Measurements from ENCODE around the gene ADRM1. TPM values are rescaled to one million over a fixed set of nuclear protein-coding genes. Genes with fewer than 3 reads are reported as not detected.

Gene ADRM1
- total and polyA plus RNA-seq, 5 donors from 2014 or later, result 67.9 to 117 (median 101) TPM

DNA sequence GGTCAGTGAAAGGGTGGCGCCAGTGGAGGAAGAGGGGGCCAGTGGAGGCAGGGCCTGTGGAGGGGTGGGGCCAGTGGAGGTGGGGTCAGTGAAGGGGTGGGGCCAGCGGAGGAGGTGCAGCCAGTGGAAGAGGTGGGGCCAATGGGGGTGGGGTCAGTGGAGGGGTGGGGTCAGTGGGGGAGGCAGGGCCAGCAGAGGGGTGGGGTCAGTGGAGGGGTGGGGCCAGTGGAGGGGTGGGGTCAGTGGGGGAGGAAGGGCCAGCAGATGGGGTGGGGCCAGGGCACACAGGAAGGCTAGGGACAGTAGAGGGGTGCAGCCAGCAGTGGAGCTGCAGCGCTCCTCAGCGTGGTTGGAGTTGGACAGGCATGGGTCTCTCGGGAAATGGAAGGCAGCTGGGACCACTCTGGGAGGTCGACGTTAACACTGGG is 18.7 kb downstream of the ADRM1 start:
- H3K9me3 ChIP-seq (ENCODE audit: control insufficient read depth in 2 of 2, low read length in 2 of 2), result no peaks in the 10 kb centered on the region
- Mint-ChIP-seq H3K27ac (no peak overlapping the region), H3K36me3 (no peaks in the 10 kb centered on the region), H3K27me3 (peaks cover 4% of the 10 kb centered on the region), H3K9me3 (no peaks in the 10 kb centered on the region), H3K4me3 (no peak overlapping the region), H3K4me1 (no peaks in the 10 kb centered on the region)
- H3K27me3 ChIP-seq (ENCODE audit: control insufficient read depth, insufficient read depth, low read length), result no peaks in the 10 kb centered on the region
- no peak for DNase-seq
- H3K36me3 ChIP-seq (ENCODE audit: control insufficient read depth, insufficient read depth, low read length), result no peaks in the 10 kb centered on the region
- no peak for ATAC-seq (ENCODE audit: low read depth in 2 of 2)
- H3K4me3 ChIP-seq (ENCODE audit: low read depth, low read length), result no peak overlapping the region
- H3K4me1 ChIP-seq (ENCODE audit: control insufficient read depth, insufficient read depth, low read length, poor library complexity, severe bottlenecking), result no peaks in the 10 kb centered on the region
- H3K27ac ChIP-seq (ENCODE audit: insufficient read depth, low read length, poor library complexity, severe bottlenecking), result no peak overlapping the region

- Histone ChIP-seq H3K4me3 (ENCODE audit: low read depth, low read length) (no peak overlapping the region), H3K4me1 (ENCODE audit: control insufficient read depth, insufficient read depth, low read length, poor library complexity, severe bottlenecking) (no peaks in the 10 kb centered on the region), H3K27me3 (ENCODE audit: control insufficient read depth, insufficient read depth, low read length) (no peaks in the 10 kb centered on the region), H3K36me3 (ENCODE audit: control insufficient read depth, insufficient read depth, low read length) (no peaks in the 10 kb centered on the region), H3K9me3 (ENCODE audit: control insufficient read depth in 2 of 2, low read length in 2 of 2) (no peaks in the 10 kb centered on the region), H3K27ac (ENCODE audit: insufficient read depth, low read length, poor library complexity, severe bottlenecking) (no peak overlapping the region)
- Mint-ChIP-seq H3K9me3 (no peaks in the 10 kb centered on the region), H3K36me3 (no peaks in the 10 kb centered on the region), H3K4me1 (no peaks in the 10 kb centered on the region), H3K27me3 (peaks cover 4% of the 10 kb centered on the region), H3K4me3 (no peak overlapping the region), H3K27ac (no peak overlapping the region)
- no peak for DNase-seq
- ATAC-seq (ENCODE audit: low read depth in 2 of 2), result no peak
These were observed 19.2 kb downstream of the ADRM1 start for GRCh38 chr20:62321975-62322374.

GRCh38 chr20:62322492-62323041 is 19.8 kb downstream of the ADRM1 start:
- H3K4me1 ChIP-seq (ENCODE audit: control insufficient read depth, insufficient read depth, low read length, poor library complexity, severe bottlenecking), result no peaks in the 10 kb centered on the region
- H3K36me3 ChIP-seq (ENCODE audit: control insufficient read depth, insufficient read depth, low read length), result no peaks in the 10 kb centered on the region
- H3K27ac Mint-ChIP-seq, result no peak overlapping the region
- no peaks in the 10 kb centered on the region for H3K36me3 Mint-ChIP-seq
- no peak overlapping the region for H3K4me3 ChIP-seq (ENCODE audit: low read depth, low read length)
- H3K9me3 Mint-ChIP-seq, result no peaks in the 10 kb centered on the region
- no peaks in the 10 kb centered on the region for H3K27me3 ChIP-seq (ENCODE audit: control insufficient read depth, insufficient read depth, low read length)
- no peaks in the 10 kb centered on the region for H3K4me1 Mint-ChIP-seq
- DNase-seq, result no peak
- ATAC-seq (ENCODE audit: low read depth in 2 of 2), result no peak
- H3K27ac ChIP-seq (ENCODE audit: insufficient read depth, low read length, poor library complexity, severe bottlenecking), result no peak overlapping the region
- H3K9me3 ChIP-seq (ENCODE audit: control insufficient read depth in 2 of 2, low read length in 2 of 2), result no peaks in the 10 kb centered on the region
- peaks cover 4% of the 10 kb centered on the region for H3K27me3 Mint-ChIP-seq
- no peak overlapping the region for H3K4me3 Mint-ChIP-seq

- no peak for DNase-seq
- Mint-ChIP-seq H3K27me3 (peaks cover 4% of the 10 kb centered on the region), H3K4me3 (no peak overlapping the region), H3K9me3 (no peaks in the 10 kb centered on the region), H3K36me3 (no peaks in the 10 kb centered on the region), H3K4me1 (no peaks in the 10 kb centered on the region), H3K27ac (no peak overlapping the region)
- Histone ChIP-seq H3K27ac (ENCODE audit: insufficient read depth, low read length, poor library complexity, severe bottlenecking) (no peak overlapping the region), H3K4me3 (ENCODE audit: low read depth, low read length) (no peak overlapping the region), H3K4me1 (ENCODE audit: control insufficient read depth, insufficient read depth, low read length, poor library complexity, severe bottlenecking) (no peaks in the 10 kb centered on the region), H3K36me3 (ENCODE audit: control insufficient read depth, insufficient read depth, low read length) (no peaks in the 10 kb centered on the region), H3K27me3 (ENCODE audit: control insufficient read depth, insufficient read depth, low read length) (no peaks in the 10 kb centered on the region), H3K9me3 (ENCODE audit: control insufficient read depth in 2 of 2, low read length in 2 of 2) (no peaks in the 10 kb centered on the region)
- no peak for ATAC-seq (ENCODE audit: low read depth in 2 of 2)
These were observed 20.6 kb downstream of the ADRM1 start for GRCh38 chr20:62323146-62323979.

- Mint-ChIP-seq H3K4me3 (no peak overlapping the region), H3K4me1 (no peaks in the 10 kb centered on the region), H3K36me3 (no peaks in the 10 kb centered on the region), H3K9me3 (no peaks in the 10 kb centered on the region), H3K27ac (no peak overlapping the region), H3K27me3 (peaks cover 4% of the 10 kb centered on the region)
- Histone ChIP-seq H3K9me3 (ENCODE audit: control insufficient read depth in 2 of 2, low read length in 2 of 2) (no peaks in the 10 kb centered on the region), H3K4me3 (ENCODE audit: low read depth, low read length) (no peak overlapping the region), H3K27ac (ENCODE audit: insufficient read depth, low read length, poor library complexity, severe bottlenecking) (no peak overlapping the region), H3K4me1 (ENCODE audit: control insufficient read depth, insufficient read depth, low read length, poor library complexity, severe bottlenecking) (no peaks in the 10 kb centered on the region), H3K36me3 (ENCODE audit: control insufficient read depth, insufficient read depth, low read length) (no peaks in the 10 kb centered on the region), H3K27me3 (ENCODE audit: control insufficient read depth, insufficient read depth, low read length) (no peaks in the 10 kb centered on the region)
- DNase-seq, result no peak
- ATAC-seq (ENCODE audit: low read depth in 2 of 2), result no peak
These were observed 21.4 kb downstream of the ADRM1 start for GRCh38 chr20:62323980-62324906.

GRCh38 chr20:62325172-62325905 is 22.5 kb downstream of the ADRM1 start:
- ATAC-seq (ENCODE audit: low read depth in 2 of 2) (no peak), DNase-seq (no peak)
- Histone ChIP-seq H3K27ac (ENCODE audit: insufficient read depth, low read length, poor library complexity, severe bottlenecking) (no peak overlapping the region), H3K9me3 (ENCODE audit: control insufficient read depth in 2 of 2, low read length in 2 of 2) (no peaks in the 10 kb centered on the region), H3K4me1 (ENCODE audit: control insufficient read depth, insufficient read depth, low read length, poor library complexity, severe bottlenecking) (no peaks in the 10 kb centered on the region), H3K27me3 (ENCODE audit: control insufficient read depth, insufficient read depth, low read length) (no peaks in the 10 kb centered on the region), H3K36me3 (ENCODE audit: control insufficient read depth, insufficient read depth, low read length) (no peaks in the 10 kb centered on the region), H3K4me3 (ENCODE audit: low read depth, low read length) (no peak overlapping the region)
- Mint-ChIP-seq H3K27me3 (peaks cover 4% of the 10 kb centered on the region), H3K4me3 (no peak overlapping the region), H3K4me1 (no peaks in the 10 kb centered on the region), H3K27ac (no peak overlapping the region), H3K36me3 (no peaks in the 10 kb centered on the region), H3K9me3 (no peaks in the 10 kb centered on the region)

DNA sequence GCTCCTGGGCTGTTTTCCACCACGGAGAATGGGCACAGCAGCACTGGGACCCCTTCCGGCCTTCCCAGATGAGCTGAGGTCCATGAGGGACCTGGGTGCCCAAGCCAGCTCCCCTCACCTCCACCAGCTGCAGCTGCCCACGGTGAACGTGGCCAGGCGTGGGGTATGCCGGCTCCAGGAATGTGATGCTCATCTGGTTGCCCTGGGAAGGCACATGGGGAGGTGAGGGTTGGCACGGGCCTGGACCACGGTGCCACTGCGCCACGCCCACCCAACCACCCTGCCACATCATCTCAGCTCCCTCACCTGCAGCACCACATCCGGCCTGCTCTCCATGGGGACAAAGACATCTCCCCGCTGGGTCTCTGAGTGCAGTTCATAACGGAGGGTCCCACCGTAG is 23.8 kb downstream of the ADRM1 start:
- H3K9me3 ChIP-seq (ENCODE audit: control insufficient read depth in 2 of 2, low read length in 2 of 2), result no peaks in the 10 kb centered on the region
- Mint-ChIP-seq H3K9me3 (no peaks in the 10 kb centered on the region), H3K36me3 (no peaks in the 10 kb centered on the region), H3K4me1 (no peaks in the 10 kb centered on the region), H3K27ac (no peak overlapping the region), H3K27me3 (peaks cover 4% of the 10 kb centered on the region), H3K4me3 (no peak overlapping the region)
- H3K36me3 ChIP-seq (ENCODE audit: control insufficient read depth, insufficient read depth, low read length), result no peaks in the 10 kb centered on the region
- no peak for DNase-seq
- ATAC-seq (ENCODE audit: low read depth in 2 of 2), result no peak
- H3K27me3 ChIP-seq (ENCODE audit: control insufficient read depth, insufficient read depth, low read length), result no peaks in the 10 kb centered on the region
- H3K27ac ChIP-seq (ENCODE audit: insufficient read depth, low read length, poor library complexity, severe bottlenecking), result no peak overlapping the region
- H3K4me3 ChIP-seq (ENCODE audit: low read depth, low read length), result no peak overlapping the region
- no peaks in the 10 kb centered on the region for H3K4me1 ChIP-seq (ENCODE audit: control insufficient read depth, insufficient read depth, low read length, poor library complexity, severe bottlenecking)

Measured in CD4-positive, CD25-positive, alpha-beta regulatory T cell (primary cell).